HEK293T (cell line): ENCODE measurements around the gene UNC79.

Experiments
- FOXK2 ChIP-seq: fragments of 450-650 bp; IDR thresholded peaks from 2 replicates; pipeline ENCODE4 v1.6.1; 2016; ENCODE audit warnings: mild to moderate bottlenecking
- HDGF ChIP-seq: fragments of 450-650 bp; IDR thresholded peaks from 2 replicates; pipeline ENCODE4 v1.6.1; 2017; ENCODE audit warnings: antibody characterized with exemption, borderline replicate concordance
- L3MBTL2 ChIP-seq: fragments of 450-650 bp; conservative IDR thresholded peaks from 2 replicates; pipeline ENCODE4 v1.6.1; 2016; ENCODE audit warnings: mild to moderate bottlenecking
- NFRKB ChIP-seq: fragments of 450-650 bp; IDR thresholded peaks from 2 replicates; pipeline ENCODE4 v1.6.1; 2016; ENCODE audit warnings: mild to moderate bottlenecking, moderate library complexity
- SP1 ChIP-seq: fragments of 450-650 bp; IDR thresholded peaks from 2 replicates; pipeline ENCODE4 v1.6.1; 2017
- TARDBP ChIP-seq: fragments of 450-650 bp; IDR thresholded peaks from 2 replicates; pipeline ENCODE4 v1.6.1; 2016

- TF ChIP-seq TARDBP (no peak), NFRKB (no peak), HDGF (no peak), SP1 (no peak), L3MBTL2 (no peak), FOXK2 (no peak)
These were observed 315.0 kb downstream of the UNC79 start for GRCh38 chr14:93745603-93746273.
